Caco-2 (cell line): ENCODE data around the gene MAIP1. TPM values are rescaled to one million over a fixed set of nuclear protein-coding genes. Genes with fewer than 3 reads are reported as not detected.

ENCODE experiments used
- BruUV-seq: library from RNA; stranded (reverse); fragments of 400-500 nt; replicated peaks from 2 replicates; lab custom pipeline; 2021; lab: Mats Ljungman, UMichigan
- CTCF ChIA-PET: fragments of 300-600 bp; sonication (Branson Sonifier 250); formaldehyde crosslinking; loops from one replicate; lab custom pipeline; 2022; ENCODE audit warnings: antibody characterized with exemption; lab: Charles Lee
- POLR2A ChIA-PET: fragments of 300-600 bp; sonication (Branson Sonifier 250); formaldehyde crosslinking; loops from one replicate; lab custom pipeline; 2022; ENCODE audit warnings: antibody characterized with exemption; lab: Charles Lee
- DNase-seq, 2 experiments: peaks; one replicate each; pipeline versions ENCODE4 v3.0.0 to v3.0.0-alpha.2; 2020 to 2022
- H3K27me3 ChIP-seq: replicated peaks from 2 replicates; pipeline ENCODE4 v1.6.0; 2011; ENCODE audit warnings: low read length; ENCODE audit not compliant: control insufficient read depth, insufficient read depth
- H3K36me3 ChIP-seq: 2 replicates; pipeline ENCODE4 v1.5.1; 2011; ENCODE audit warnings: low read length; ENCODE audit not compliant: control insufficient read depth, insufficient read depth
- H3K4me1 ChIP-seq: fragments of 250-450 bp; sonication (Bioruptor Pico); 2 replicates; pipeline ENCODE4 v1.5.1; 2020; ENCODE audit warnings: mild to moderate bottlenecking
- H3K4me3 ChIP-seq: 2 replicates; pipeline ENCODE4 v1.5.1; 2011; ENCODE audit warnings: low read depth, mild to moderate bottlenecking, control low read depth, low read length
- H3K9me3 ChIP-seq: fragments of 250-450 bp; sonication (Bioruptor Pico); 2 replicates; pipeline ENCODE4 v1.5.1; 2020; ENCODE audit warnings: mild to moderate bottlenecking, moderate library complexity
- H3K27ac Mint-ChIP-seq: one replicate; pipeline ENCODE4 v1.8.0; 2022; ENCODE audit warnings: mixed read lengths; ENCODE audit not compliant: unreplicated experiment
- H3K27me3 Mint-ChIP-seq: one replicate; pipeline ENCODE4 v1.8.0; 2022; ENCODE audit warnings: mixed read lengths; ENCODE audit not compliant: insufficient read depth, unreplicated experiment
- H3K36me3 Mint-ChIP-seq: one replicate; pipeline ENCODE4 v1.8.0; 2022; ENCODE audit warnings: mild to moderate bottlenecking, mixed read lengths; ENCODE audit not compliant: insufficient read depth, unreplicated experiment
- H3K4me1 Mint-ChIP-seq: one replicate; pipeline ENCODE4 v1.8.0; 2022; ENCODE audit warnings: low read depth, mixed read lengths; ENCODE audit not compliant: unreplicated experiment
- H3K4me3 Mint-ChIP-seq: one replicate; pipeline ENCODE4 v1.8.0; 2022; ENCODE audit warnings: mild to moderate bottlenecking, moderate library complexity, mixed read lengths; ENCODE audit not compliant: unreplicated experiment
- H3K9me3 Mint-ChIP-seq: one replicate; pipeline ENCODE4 v1.8.0; 2022; ENCODE audit warnings: mixed read lengths; ENCODE audit not compliant: unreplicated experiment
- intact Hi-C: fragments of 100-400 bp; cut with micrococcal nuclease; formaldehyde crosslinking; loops from one replicate; pipeline ENCODE4 v1.10.0; 2022; ENCODE audit not compliant: unreplicated experiment
- total RNA-seq: library from RNA; stranded (reverse); gene quantifications from 2 replicates; pipeline ENCODE4 v1.2.3, GENCODE V29; 2022
- TF ChIP-seq, protein P1 (sequence below), 2 experiments: fragments of 200-600 bp in 1 of 2; IDR thresholded peaks; 1 replicate in 1 of 2; 2 replicates in 1 of 2; pipeline versions ENCODE4 v1.5.1 to v1.8.0; 2011 to 2022; ENCODE audit warnings: antibody characterized with exemption in 1 of 2, control low read depth in 1 of 2, inconsistent platforms in 1 of 2, low read depth in 1 of 2, low read length in 1 of 2, mild to moderate bottlenecking in 1 of 2, moderate library complexity in 1 of 2; ENCODE audit not compliant: insufficient read depth in 1 of 2, severe bottlenecking in 1 of 2, unreplicated experiment in 1 of 2

MAIP1 gene
- total RNA-seq, 1 experiment from 2014 or later, result 42.1 TPM

DNA sequence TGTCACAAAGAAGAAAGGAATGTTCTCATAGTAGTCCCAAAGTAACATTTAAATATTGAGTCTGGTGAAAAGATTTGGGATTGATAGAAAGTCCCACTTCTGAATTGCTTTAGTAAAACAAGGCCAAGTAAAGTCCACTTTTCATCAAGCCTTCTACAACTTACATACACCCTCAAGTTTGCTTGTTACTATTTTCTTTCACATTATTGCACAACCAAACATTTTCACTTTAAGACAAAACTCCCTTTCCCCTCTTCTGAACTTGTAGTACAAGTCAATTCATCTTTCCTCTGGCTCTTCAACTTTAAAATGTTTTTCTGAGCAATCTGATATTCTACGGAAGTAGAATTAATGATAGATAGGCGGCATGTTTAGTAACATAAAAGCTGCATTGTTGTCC is 11.0 kb downstream of the MAIP1 start:
- ChIA-PET POLR2A (no interaction called here), CTCF (no interaction called here)
- Mint-ChIP-seq H3K27ac (no peak overlapping the region), H3K4me1 (no peaks in the 10 kb centered on the region), H3K9me3 (no peaks in the 10 kb centered on the region), H3K4me3 (no peak overlapping the region), H3K27me3 (no peaks in the 10 kb centered on the region), H3K36me3 (peaks cover 38% of the 10 kb centered on the region)
- no peaks in the 10 kb centered on the region for H3K9me3 ChIP-seq
- TF ChIP-seq, protein P1, sequence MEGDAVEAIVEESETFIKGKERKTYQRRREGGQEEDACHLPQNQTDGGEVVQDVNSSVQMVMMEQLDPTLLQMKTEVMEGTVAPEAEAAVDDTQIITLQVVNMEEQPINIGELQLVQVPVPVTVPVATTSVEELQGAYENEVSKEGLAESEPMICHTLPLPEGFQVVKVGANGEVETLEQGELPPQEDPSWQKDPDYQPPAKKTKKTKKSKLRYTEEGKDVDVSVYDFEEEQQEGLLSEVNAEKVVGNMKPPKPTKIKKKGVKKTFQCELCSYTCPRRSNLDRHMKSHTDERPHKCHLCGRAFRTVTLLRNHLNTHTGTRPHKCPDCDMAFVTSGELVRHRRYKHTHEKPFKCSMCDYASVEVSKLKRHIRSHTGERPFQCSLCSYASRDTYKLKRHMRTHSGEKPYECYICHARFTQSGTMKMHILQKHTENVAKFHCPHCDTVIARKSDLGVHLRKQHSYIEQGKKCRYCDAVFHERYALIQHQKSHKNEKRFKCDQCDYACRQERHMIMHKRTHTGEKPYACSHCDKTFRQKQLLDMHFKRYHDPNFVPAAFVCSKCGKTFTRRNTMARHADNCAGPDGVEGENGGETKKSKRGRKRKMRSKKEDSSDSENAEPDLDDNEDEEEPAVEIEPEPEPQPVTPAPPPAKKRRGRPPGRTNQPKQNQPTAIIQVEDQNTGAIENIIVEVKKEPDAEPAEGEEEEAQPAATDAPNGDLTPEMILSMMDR (IDR thresholded peaks at IDR 0.05; ENCODE audit: insufficient read depth in 1 of 2, low read depth in 1 of 2, low read length in 1 of 2, severe bottlenecking in 1 of 2, unreplicated experiment in 1 of 2), result no peak
- intact Hi-C loops, result no loop called here
- no peaks in the 10 kb centered on the region for H3K4me1 ChIP-seq
- no peak for DNase-seq
- no TSS peak for BruUV-seq
- H3K27me3 ChIP-seq, result no peaks in the 10 kb centered on the region
- H3K4me3 ChIP-seq, result no peak overlapping the region
- H3K36me3 ChIP-seq, result no peaks in the 10 kb centered on the region; the same call in 1 of the 2 replicates

DNA sequence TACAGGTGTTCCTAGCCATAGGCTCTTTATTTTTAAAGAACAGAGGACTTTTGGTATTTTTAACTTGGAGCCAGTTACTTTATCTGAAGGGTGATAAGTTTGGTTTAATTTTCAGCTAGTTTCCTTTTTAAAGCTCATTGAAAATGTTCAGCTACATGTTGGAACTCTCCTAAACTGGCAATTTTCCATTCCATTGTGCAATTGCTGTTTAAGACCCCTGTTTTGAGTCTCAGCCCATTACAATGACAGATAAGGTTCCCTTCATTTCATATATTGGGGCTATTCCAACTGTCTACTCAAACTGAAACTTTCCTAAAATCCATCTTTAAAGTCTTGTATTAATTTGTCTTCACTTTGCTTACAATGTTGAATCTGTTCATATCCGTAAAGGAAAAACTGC is 11.6 kb downstream of the MAIP1 start:
- TF ChIP-seq, protein P1 (IDR thresholded peaks at IDR 0.05; ENCODE audit: insufficient read depth in 1 of 2, low read depth in 1 of 2, low read length in 1 of 2, severe bottlenecking in 1 of 2, unreplicated experiment in 1 of 2), result no peak
- H3K4me3 ChIP-seq, result no peak overlapping the region
- no peaks in the 10 kb centered on the region for H3K27me3 ChIP-seq
- no peak for DNase-seq
- H3K9me3 ChIP-seq, result no peaks in the 10 kb centered on the region
- no peak overlapping the region for H3K27ac Mint-ChIP-seq
- intact Hi-C loops, result no loop called here
- H3K4me1 Mint-ChIP-seq, result no peaks in the 10 kb centered on the region
- H3K27me3 Mint-ChIP-seq, result no peaks in the 10 kb centered on the region
- no peaks in the 10 kb centered on the region; the same call in 1 of the 2 replicates for H3K36me3 ChIP-seq
- no TSS peak for BruUV-seq
- no peaks in the 10 kb centered on the region for H3K9me3 Mint-ChIP-seq
- no peaks in the 10 kb centered on the region for H3K4me1 ChIP-seq
- ChIA-PET POLR2A (no interaction called here), CTCF (no interaction called here)
- peaks cover 32% of the 10 kb centered on the region for H3K36me3 Mint-ChIP-seq
- no peak overlapping the region for H3K4me3 Mint-ChIP-seq

DNA sequence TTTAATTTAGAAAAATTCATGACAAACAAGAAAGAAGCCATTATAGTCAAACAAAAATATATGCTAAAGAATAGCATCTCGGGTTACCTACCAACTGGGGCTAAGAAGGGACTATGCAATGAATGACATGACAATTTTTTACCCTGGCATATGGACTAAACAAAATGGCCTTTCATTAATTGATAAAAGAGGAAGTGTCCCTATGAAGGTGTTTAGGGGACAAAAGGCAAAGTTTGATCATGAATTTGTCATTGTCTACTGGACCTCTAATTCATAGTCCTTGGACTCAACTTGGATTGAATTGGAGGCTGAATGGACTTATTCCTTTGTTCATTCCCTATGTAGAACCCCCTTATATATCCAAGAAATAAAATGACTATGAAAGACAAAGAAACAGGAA is 12.7 kb downstream of the MAIP1 start:
- intact Hi-C loops, result no loop called here
- BruUV-seq, result no TSS peak
- CTCF ChIA-PET, result no interaction called here

More for the DNA sequence above, 12.7 kb downstream of the MAIP1 start:
- TF ChIP-seq, protein P1 (IDR thresholded peaks at IDR 0.05; ENCODE audit: insufficient read depth in 1 of 2, low read depth in 1 of 2, low read length in 1 of 2, severe bottlenecking in 1 of 2, unreplicated experiment in 1 of 2), result no peak
- Histone ChIP-seq H3K36me3 (no peaks in the 10 kb centered on the region; the same call in 1 of the 2 replicates), H3K9me3 (no peaks in the 10 kb centered on the region), H3K4me3 (no peak overlapping the region), H3K27me3 (no peaks in the 10 kb centered on the region), H3K4me1 (no peaks in the 10 kb centered on the region)
- no peaks in the 10 kb centered on the region for H3K27me3 Mint-ChIP-seq
- POLR2A ChIA-PET, result no interaction called here
- no peak overlapping the region for H3K4me3 Mint-ChIP-seq
- peaks cover 24% of the 10 kb centered on the region for H3K36me3 Mint-ChIP-seq
- no peaks in the 10 kb centered on the region for H3K9me3 Mint-ChIP-seq
- H3K4me1 Mint-ChIP-seq, result no peaks in the 10 kb centered on the region
- no peak overlapping the region for H3K27ac Mint-ChIP-seq
- no peak for DNase-seq
